HG02981 (cell line): ENCODE data around the gene NID1.
"Not testable (repeated sequence)": the region's sequence is repeated elsewhere in the genome, so short reads cannot be mapped to it uniquely, and the experiment has no call there.

ENCODE experiments used
- ATAC-seq: cut with Tn5 transposase; IDR thresholded peaks from one replicate; pipeline ENCODE4 v1.9.1; 2021; ENCODE audit warnings: mild to moderate bottlenecking, moderate library complexity; ENCODE audit not compliant: unreplicated experiment

Gene NID1

DNA sequence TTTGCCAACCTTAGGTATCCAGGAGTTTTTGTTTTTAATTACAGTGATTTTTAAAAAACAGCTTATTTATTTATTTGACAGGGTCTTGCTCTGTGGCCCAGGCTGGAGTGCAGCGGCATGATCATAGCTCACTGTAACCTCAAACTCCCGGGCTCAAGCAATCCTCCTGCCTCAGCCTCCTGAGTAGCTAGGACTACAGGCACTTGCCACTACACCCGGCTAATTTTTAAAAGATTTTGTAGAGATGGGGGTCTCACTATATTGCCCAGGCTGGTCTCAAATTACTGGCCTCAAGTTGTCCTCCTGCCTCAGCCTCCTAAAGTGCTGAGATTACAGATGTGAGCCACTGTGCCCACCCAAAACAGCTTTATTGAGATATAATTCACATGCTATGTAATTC lies 92.2 kb downstream of the NID1 start:
- ATAC-seq: not testable (repeated sequence)

DNA sequence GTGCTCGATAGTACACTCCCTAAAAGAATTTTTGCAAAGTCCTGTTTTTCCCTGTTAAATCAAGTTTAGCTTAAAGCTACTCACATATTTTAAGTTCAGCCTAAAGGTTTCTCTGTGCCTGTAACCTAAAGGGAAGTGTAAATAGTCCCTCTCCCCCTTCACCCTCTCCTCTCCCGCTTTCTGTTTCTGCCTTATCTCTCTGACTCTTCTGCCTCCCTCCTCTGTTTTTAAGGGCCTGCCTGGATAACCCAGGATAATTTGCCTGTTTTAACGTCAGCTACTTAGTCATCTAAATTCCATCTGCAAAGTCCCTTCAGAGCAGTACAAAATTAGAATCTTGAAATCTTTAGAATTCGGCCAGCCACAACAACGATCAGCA lies 92.6 kb downstream of the NID1 start:
- peak; percentile 36 for ATAC-seq

DNA sequence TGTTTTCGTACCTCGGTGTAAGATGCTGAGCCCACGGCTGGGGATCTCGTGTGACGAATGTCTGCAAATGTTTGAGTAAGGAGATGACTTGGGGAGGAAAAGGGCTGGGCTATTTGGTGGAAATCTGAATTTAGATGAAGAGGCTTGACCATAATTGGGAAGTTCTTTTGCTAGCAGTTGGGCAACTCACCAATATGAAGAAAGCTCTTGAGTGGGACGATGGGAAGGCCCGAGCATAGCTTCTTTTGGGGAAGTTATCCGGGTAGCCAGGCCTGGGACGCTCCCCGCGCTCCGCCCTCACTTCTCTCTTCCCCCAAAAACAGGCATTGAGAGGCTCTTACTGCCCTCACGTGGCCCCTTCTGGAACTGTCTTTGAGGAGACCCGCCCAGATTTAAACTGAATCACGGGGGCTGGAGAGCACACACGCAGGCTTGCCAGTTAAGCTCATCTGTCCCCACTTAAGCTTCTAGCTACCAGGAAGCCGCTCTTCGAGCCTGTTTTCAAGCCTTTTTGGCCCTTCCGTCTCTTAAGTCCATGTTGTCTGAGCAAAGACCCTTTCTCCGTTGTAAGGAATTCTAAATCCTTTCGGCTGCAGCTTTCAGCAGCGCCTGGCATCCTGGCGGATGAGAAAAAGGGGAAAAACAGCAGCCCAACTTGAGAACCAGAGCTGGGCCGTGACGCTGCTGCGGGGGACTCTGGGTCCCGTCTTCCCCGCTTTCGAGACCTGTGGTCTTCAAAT lies 93.1 kb downstream of the NID1 start:
- peak; percentile 94 for ATAC-seq

DNA sequence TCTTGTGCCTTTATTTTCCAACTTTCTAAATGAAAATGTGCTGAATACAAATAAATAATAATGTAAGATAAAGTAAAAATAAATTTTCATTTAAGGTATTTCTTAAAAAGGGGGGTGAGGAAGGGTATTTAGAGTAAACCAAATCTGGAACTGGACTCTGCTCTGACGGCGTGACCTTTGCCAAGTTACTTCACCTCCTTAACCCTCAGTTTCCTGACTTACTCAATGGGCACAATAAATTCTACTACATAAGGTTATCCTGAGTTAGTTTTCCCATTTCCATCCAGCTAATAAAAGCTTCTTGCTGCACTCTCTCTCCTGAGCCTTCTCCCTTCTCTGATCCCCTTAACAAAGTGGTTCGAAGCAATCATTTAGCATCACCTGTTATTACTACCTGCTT lies 93.9 kb downstream of the NID1 start:
- no peak for ATAC-seq

DNA sequence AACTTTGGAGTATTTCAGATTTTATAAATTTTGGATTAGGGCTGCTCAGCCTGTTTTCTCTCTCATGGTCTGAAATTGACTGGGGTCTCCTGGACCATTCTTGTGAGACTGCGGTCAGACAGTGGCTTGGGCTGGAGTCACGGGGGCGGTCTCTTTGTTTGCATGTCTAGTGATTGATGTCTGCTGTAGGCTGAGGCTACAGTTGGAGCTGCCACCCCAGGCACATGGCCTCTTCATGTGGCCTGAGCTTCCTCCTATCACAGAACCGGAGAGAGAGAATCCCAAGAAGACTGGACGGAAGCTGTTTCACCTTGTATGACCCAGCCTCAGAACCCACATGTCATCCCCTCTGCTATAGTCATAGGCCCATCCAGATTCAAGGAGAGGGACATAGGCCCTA lies 96.1 kb downstream of the NID1 start:
- ATAC-seq: no peak

DNA sequence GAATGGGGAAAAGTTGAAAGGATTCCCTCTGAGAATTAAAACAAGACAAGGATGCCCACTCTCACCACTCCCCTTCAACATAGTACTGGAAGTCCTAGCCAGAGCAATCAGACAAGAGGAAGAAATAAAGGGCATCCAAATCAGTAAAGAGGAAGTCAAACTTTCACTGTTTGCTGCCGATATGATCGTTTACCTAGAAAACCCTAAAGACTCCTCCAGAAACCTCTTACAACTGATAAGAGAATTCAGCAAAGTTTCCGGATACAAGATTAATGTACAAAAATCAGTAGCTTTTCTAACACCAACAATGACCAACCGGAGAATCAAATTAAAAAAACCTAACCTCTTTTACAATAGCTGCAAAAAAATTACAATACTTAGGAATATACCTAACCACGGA lies 98.8 kb downstream of the NID1 start:
- not testable (repeated sequence) for ATAC-seq

DNA sequence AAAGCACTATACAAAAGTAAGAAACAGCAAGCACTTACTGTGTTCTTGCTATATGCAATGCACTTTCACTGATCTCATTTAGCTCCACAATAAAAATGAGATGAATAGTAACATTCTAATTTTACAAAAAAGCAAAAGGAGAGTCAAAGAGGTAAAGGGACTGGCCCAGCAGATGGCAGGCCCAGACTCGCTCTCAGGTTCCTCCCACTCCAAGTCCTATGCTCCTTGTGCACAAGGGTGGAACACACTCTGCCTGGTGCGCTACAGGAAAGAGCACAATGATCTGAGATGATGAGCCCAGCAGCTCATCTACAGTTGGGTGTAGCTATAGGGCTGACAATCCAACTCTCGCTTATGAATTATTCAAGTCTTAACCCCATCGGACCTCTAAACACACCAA lies 104.1 kb downstream of the NID1 start:
- ATAC-seq: no peak

DNA sequence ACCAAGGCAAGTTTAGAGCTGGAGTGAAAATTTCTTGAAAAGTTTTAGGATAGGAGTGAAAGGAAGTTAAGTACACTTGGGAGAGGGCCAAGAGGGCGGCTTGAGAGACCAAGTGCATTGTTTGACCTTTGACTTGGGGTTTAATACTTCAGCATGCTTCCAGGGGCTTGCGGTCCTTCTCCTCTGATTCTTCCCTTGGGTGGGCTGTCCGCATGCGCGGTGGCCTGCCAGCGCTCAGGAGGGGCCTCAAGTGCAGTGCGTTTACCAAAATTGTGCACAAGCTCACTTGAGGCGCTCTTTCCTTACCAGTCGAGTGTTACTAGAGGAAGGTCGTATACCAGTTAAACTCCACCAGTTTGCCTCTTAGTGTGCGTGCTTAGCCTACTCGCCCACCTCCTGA lies 106.9 kb downstream of the NID1 start:
- ATAC-seq: no peak

DNA sequence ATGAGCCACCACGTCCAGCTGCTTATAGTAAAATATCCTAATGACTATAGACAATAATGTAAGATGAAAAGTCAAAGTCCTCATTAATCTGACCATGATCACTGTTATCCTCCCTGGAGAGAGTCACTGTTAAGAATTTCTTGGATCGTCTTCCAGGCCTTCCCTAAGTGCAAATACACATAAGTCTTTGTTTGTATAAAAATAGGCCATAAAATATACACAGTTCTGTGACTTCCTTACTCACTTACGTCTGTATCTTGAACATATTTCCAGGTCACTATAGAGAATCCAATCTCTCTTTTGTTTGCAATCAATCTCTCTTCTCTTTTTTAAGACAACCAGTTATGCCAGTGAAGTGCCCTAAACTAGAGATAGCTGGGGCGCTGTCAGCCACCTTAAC lies 109.1 kb downstream of the NID1 start:
- no peak for ATAC-seq

DNA sequence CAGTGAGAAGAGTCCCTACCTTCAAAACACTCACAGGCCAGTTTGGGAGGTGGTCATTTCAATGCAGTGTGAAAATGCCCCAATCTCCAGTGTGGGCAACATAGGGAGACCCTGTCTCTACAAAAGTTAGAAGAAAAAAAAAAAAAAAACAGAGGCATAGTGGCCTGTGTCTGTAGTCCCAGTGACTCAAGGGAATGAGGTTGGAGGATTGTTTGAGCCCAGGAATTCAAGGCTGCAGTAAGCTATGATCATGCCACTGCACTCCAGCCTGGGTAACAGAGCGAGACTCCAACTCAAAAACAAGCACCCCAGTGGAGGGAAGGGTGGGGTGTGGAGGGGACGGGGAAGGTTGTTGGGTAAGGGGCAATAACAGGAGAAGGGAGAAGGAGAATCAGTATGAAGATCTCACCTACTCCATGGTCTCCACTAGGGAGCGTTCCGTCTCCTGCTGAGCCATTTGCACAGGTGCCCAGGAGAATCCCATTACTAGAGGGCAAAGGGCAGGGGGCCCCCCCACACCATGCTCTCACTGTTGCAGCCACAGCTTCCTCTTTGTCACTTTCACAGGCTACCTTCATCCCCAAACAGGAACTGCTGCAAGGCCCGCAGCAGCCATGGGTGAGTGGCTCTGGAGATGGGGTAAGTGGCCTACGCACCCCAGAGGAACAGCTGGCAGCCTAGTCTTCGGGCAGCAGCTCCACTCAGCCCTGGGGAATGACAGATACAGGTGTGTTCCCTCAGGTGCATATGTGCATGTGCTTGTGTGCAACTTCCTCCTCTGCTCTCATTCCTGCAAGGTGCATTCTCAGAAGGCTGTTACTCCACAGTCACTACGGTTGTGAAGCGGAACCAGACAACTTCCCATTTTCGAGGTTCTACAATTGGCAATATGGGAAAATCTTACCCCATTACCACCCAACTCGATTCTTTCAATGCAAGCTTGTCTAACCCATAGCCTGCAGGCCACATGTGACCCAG lies 110.3 kb downstream of the NID1 start:
- ATAC-seq: peak; percentile 94

DNA sequence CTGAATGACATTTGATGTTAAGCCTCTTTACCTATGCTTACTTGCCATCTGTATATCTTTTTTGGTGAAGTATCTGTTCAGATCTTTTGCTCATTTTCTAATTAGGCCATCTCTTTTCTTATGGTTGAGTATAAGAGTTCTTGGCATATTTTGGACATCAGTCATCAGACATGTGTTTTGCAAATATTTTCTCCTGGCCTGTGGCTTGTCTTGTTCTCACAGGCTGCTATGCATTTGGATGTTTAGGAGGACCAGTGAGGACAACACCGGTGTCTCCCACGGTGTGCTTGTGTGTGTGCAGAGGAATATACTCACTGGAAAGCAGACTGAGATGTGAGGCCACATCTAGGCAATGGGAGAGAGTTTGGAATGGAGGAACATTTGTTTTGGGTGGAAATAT lies 111.1 kb downstream of the NID1 start:
- no peak for ATAC-seq

DNA sequence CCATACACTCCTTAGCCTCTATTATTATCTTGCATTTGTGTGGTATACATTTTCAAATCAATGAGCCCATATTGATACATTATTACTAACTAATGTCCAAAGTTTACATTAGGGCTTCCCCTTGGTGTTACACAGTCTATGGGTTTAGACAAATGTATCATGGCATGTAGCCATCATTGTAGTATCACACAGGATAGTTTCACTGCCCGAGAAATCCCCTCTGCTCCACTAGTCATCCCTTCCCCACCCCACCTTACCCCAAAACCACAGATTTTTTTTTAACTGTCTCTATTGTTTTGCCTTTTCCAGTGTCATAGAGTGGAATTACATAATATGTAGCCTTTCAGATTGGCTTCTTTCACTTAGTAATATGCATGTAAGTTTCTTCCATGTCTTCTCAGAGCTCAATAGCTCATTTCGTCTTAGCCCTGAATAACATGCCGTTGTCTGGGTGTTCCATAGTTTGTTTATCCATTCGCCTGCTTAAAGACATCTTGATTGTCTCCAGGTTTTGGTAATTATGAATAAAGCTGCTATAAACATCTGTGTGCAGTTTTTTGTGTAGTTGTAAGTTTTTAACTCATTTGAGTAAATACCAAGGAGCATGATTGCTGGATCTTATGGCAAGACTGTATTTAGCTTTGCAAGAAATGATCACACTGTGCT lies 111.8 kb downstream of the NID1 start:
- peak; percentile 61 for ATAC-seq

DNA sequence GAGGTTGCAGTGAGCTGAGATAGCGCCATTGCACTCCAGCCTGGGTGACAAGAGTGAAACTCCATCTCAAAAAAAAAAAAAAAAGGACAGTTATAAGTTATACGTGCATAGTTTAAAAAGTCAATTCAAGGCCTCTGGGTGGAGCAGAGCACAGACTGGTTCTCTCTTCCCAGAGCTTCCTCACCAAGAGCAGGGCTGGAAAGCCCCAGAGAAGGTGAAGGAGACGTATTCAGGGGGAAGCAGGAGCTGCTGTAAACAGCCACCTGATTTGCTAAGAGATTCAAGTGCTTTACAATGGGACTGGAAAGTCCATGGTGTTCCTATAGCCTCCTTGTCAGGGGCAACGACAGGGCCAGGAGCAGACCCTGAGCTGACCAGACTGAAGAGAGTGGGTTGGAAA lies 113.2 kb downstream of the NID1 start:
- no peak for ATAC-seq

DNA sequence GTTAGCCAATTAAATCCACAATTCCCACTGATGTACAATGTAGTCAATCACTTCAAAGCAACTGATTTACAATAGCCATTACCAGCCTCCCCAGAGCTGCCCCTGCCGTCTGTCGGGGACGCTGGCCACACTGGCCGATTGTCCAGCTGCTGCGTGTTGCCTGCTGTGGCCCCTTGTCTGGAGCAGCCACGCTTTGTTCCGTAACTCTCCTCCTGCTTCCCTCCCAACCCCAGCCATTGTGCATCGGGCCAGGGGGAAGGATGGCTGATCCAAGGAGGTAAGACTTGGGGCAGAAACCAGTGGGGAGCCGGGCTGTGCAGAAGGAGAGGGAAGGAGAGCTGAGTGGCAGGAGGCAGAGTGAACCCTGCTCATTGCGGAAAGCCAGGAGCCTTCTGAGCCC lies 114.6 kb downstream of the NID1 start:
- no peak for ATAC-seq

DNA sequence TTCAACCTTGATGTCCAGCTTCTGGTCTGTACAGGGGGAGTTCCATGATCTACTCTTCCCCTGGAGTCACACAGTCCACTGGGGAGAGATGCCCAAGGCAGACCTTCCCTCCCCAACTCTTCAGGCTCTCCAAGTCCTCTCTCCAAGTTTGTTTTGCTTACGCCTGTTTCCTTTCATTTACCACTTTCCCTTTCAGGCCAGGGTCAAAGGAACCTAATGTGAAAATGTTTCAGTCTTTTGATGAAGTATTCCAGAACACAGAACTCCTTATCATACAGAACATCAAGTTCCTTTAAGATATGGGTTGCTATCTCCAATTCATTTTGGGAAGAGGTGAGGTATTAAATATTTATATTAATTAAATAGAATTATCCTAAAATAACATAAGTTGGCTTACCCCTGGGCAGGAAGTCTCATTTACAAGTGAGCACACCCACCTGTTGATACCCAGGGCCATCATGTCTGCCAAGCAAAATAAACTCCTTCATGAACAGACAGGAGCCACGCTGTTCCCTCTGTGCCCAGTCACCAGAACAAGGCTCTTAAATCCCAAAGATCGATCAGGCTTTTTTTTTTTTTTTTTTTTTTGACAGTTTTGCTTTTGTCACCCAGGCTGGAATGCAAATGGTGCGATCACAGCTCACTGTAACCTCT lies 116.0 kb downstream of the NID1 start:
- no peak for ATAC-seq

DNA sequence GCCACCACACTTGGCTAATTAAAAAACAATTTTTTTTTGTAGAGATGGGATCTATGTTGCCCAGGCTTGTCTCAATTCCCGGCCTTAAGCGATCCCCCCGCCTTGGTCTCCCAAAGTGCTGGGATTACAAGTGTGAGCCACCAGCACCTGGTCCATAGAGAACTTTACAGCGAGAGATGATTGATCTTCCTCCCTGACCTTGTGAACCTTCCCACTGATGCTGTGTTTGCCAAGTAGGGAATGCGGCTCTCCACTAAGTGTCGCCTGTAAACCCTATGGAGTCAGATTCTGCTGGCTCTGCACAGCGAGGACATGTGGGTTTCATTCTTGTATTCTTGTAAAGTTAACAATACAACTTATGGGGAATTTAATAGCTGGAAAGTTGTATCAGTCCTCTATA lies 116.9 kb downstream of the NID1 start:
- ATAC-seq: no peak

DNA sequence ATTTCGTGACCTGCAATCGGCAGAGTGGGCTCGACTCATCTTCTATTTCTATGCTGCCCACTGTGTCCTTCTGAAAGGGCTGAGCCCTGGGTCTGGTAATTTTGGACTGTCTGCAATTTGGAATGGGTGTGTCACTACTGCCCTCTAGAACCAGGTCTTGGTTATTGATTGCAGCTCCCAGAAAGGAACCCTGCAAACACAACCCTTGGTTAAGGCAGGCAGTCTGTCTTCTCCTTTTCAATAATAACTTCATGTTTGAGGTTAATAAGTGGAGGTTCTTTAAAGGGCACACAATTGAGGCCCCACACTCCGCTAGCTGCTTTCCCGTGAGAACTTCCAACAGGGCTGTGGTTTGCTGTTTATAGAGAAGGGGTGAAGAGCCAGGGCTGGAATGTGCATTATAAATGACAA lies 118.3 kb downstream of the NID1 start:
- ATAC-seq: peak; percentile 41

DNA sequence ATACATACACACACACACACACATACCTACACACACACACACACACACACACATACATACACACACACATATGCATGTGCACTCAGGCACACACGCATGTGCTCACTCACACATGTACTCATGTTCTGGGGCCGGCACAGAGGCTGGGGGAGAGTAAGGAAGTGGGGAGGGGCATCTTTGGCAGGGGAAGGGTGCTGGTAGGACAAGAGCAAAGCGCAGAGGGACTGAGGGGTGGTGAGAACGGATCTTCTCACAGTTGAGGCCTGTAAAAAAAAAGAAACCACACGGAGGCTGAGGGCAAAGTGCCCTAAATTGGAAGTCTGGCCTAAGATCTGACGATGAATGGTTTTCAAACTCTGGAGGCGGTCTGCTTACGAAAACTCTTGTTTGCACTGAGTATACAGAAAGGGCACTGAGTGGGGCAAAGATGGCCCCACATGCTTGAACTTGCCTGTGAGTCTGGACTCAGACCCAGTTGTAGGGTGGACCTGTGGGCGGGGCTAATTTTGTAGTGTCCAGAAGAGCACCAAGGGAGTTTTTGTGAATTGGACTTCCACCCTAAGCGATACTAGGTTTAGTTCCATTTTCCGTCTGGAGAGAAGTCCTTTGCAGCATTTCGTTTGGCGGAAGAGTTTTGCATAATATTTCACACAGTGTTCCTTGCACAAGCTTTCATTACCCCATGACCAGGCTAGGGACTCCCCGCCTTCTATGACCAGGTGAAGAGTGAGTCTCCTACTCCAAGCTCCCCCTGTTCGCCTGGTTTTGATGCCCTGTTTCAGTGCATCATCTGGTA lies 118.9 kb downstream of the NID1 start:
- ATAC-seq: peak; percentile 68

DNA sequence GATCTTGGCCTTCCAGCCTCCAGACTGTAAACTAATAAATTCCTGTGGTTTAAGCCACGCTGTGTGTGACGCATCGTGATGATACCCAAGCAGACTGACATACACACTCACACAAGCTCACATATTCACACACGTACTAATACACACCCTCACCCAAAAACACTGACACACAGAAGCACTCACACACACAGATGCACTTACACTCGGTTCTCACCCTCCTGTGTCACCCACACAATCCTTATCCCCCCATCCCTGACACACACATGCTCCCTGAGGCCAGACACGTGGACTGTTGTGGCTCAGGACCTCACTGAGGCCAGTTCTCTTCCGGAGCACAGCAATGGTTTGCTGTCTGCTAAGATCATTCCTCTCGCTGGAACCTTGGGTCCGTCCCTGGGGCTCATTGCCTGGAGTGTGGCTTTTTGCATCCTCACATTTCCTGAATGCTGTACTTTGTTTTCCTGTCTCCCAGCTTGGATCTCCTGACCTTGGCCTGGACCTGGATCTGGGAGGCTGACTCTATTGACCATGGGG lies 121.2 kb downstream of the NID1 start:
- no peak for ATAC-seq

DNA sequence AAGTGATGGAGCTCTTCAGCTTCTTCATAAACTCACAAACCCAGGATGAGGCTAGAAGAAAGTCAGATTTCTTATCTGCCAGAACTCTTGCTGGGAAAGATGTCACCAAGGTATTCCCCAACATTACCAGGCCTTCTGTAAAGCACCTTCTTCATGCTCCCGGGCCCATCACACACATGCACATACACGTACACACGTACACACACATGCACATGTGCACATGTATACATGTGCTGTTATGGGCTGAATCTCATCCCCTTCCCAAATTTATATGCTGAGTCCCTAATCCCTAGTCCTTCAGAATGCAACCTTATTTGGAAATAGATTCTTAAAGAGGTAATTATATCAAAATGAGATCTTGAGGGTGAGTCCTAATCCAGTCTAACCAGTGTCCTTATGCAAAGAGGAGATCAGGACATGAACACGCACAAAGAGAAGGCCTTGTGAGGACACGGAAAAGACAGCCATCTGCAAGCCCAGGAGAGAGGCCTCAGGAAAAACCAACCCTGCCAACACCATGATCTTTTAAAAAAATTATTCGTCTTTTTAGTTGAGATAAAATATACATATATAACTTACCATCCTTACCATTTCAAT lies 121.8 kb downstream of the NID1 start:
- no peak for ATAC-seq
